GM23338 (cell line): ENCODE results near the gene PPP1R37.

Experiments used
- CTCF ChIP-seq, 2 experiments: fragments of 200-600 bp in 1 of 2; sonication (generic) in 1 of 2; conservative IDR thresholded peaks; 2 replicates each; pipeline versions ENCODE4 v1.5.1 to v1.6.1; 2016 to 2017; ENCODE audit warnings: antibody characterized with exemption in 2 of 2, low read depth in 2 of 2, mild to moderate bottlenecking in 2 of 2, moderate library complexity in 1 of 2
- EZH2 ChIP-seq: fragments of 200-600 bp; sonication (generic); IDR thresholded peaks from one replicate; pipeline ENCODE4 v1.8.0; 2017; ENCODE audit warnings: antibody characterized with exemption, mild to moderate bottlenecking, low read depth; ENCODE audit not compliant: unreplicated experiment
- JUNB ChIP-seq: IDR thresholded peaks from one replicate; pipeline ENCODE4 v1.6.1; 2016; ENCODE audit warnings: antibody characterized with exemption; ENCODE audit not compliant: unreplicated experiment
- REST ChIP-seq: IDR thresholded peaks from one replicate; pipeline ENCODE4 v1.6.1; 2018; ENCODE audit warnings: antibody characterized with exemption; ENCODE audit not compliant: unreplicated experiment

- no peak for TF ChIP-seq CTCF (conservative IDR thresholded peaks at IDR 0.05; ENCODE audit: low read depth in 2 of 2)
- no peak for TF ChIP-seq REST
- no peak for TF ChIP-seq EZH2
- no peak for TF ChIP-seq JUNB
Observed at GRCh38 chr19:45123440-45123850, 30.5 kb downstream of the PPP1R37 start.
